Breast epithelium (tissue), 3 donors: Measurements from ENCODE around the gene PRKCSH.

Experiments
- POLR2AphosphoS5 ChIP-seq, 3 donors: sonication (generic); formaldehyde crosslinking; IDR thresholded peaks; one replicate each; pipeline ENCODE4 v1.6.1; 2017; ENCODE audit warnings: antibody characterized with exemption in 3 of 3
- TF ChIP-seq, protein P1 (sequence below), 3 donors: fragments of 450-650 bp; IDR thresholded peaks; one replicate each; pipeline ENCODE4 v1.5.1; 2016 to 2017; ENCODE audit warnings: antibody characterized with exemption in 3 of 3, mild to moderate bottlenecking in 3 of 3, moderate library complexity in 3 of 3

DNA sequence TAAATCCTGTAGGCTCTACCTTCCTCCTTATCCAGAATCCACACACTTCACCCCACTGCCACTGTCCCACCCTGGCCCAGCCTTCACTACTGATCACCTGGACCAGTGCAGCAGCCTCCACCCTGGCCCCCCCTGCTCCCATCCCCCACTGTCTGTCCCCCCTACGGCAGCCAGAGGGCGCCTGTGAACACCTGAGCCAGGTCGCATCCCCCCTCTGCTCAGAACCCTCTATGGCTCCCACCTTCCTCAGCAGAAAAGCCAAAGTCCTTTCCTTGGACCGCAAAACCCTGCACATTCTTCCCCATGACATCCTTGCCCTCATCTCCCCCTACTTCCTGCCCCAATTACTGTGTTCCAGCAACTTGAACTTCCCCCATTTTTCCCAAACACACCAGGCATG, 24.8 kb downstream of the PRKCSH start:
- no peak for TF ChIP-seq POLR2AphosphoS5 (IDR thresholded peaks at IDR 0.05)
- TF ChIP-seq, protein P1, sequence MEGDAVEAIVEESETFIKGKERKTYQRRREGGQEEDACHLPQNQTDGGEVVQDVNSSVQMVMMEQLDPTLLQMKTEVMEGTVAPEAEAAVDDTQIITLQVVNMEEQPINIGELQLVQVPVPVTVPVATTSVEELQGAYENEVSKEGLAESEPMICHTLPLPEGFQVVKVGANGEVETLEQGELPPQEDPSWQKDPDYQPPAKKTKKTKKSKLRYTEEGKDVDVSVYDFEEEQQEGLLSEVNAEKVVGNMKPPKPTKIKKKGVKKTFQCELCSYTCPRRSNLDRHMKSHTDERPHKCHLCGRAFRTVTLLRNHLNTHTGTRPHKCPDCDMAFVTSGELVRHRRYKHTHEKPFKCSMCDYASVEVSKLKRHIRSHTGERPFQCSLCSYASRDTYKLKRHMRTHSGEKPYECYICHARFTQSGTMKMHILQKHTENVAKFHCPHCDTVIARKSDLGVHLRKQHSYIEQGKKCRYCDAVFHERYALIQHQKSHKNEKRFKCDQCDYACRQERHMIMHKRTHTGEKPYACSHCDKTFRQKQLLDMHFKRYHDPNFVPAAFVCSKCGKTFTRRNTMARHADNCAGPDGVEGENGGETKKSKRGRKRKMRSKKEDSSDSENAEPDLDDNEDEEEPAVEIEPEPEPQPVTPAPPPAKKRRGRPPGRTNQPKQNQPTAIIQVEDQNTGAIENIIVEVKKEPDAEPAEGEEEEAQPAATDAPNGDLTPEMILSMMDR (IDR thresholded peaks at IDR 0.05) = no peak
